ENCODE measurements around the gene NKX6-2. TPM values are rescaled to one million over a fixed set of nuclear protein-coding genes. Genes with fewer than 3 reads are reported as not detected.

NKX6-2 gene
- not detected for total RNA-seq

GRCh38 chr10:132785723-132786475 is at the start of gene NKX6-2:
TSS of gene NKX6-2 (minus strand) at chr10:132786147. CDS start at chr10:132785948, 199 bp downstream.
- no peak within 1 kb of the TSS for H3K27ac ChIP-seq
- peaks cover 38% of the 10 kb centered on the region for H3K4me1 ChIP-seq
- peaks cover 26% of the 10 kb centered on the region for H3K36me3 ChIP-seq
- peak within 1 kb of the TSS; percentile 33 for H3K4me3 ChIP-seq
- WGBS = 3% methylated on average over 9 of the region's 119 CpGs
- TF ChIP-seq POLR2AphosphoS5 (IDR thresholded peaks at IDR 0.05) (no peak), CTCF (IDR thresholded peaks at IDR 0.05) (no peak), POLR2A (IDR thresholded peaks at IDR 0.05) (no peak), EP300 (IDR thresholded peaks at IDR 0.05) (no peak)
- peaks cover 70% of the 10 kb centered on the region for H3K27me3 ChIP-seq
- DNase-seq (ENCODE audit: low spot score in 2 of 2) = no peak
- no peaks in the 10 kb centered on the region for H3K9me3 ChIP-seq

- peak in 1 of 2 donors; percentile 43 for DNase-seq (ENCODE audit: low spot score in 2 of 2)
- Histone ChIP-seq H3K36me3 (no peaks in the 10 kb centered on the region), H3K27me3 (peaks cover 79% of the 10 kb centered on the region), H3K27ac (no peak overlapping the region), H3K4me3 (no peak overlapping the region), H3K4me1 (peaks cover 8% of the 10 kb centered on the region), H3K9me3 (no peaks in the 10 kb centered on the region)
- 73% methylated on average over 7 of the region's 25 CpGs for WGBS
- TF ChIP-seq CTCF (IDR thresholded peaks at IDR 0.05) = no peak
- TF ChIP-seq POLR2AphosphoS5 (IDR thresholded peaks at IDR 0.05) = no peak
- no peak for TF ChIP-seq EP300 (IDR thresholded peaks at IDR 0.05)
- no peak for TF ChIP-seq POLR2A (IDR thresholded peaks at IDR 0.05)
These were observed 49.2 kb upstream of the NKX6-2 start for GRCh38 chr10:132834891-132835847.

- peak in 1 of 2 donors; percentile 45 for DNase-seq (ENCODE audit: low spot score in 2 of 2)
- Histone ChIP-seq H3K9me3 (no peaks in the 10 kb centered on the region), H3K27me3 (peaks cover 82% of the 10 kb centered on the region), H3K27ac (no peak overlapping the region), H3K36me3 (no peaks in the 10 kb centered on the region), H3K4me1 (peaks cover 8% of the 10 kb centered on the region), H3K4me3 (no peak overlapping the region)
- TF ChIP-seq CTCF (IDR thresholded peaks at IDR 0.05) (no peak), EP300 (IDR thresholded peaks at IDR 0.05) (no peak), POLR2AphosphoS5 (IDR thresholded peaks at IDR 0.05) (no peak), POLR2A (IDR thresholded peaks at IDR 0.05) (no peak)
- WGBS = 80% methylated on average over 11 of the region's 18 CpGs
These were observed 48.4 kb upstream of the NKX6-2 start for GRCh38 chr10:132834311-132834761.

- WGBS = 67% methylated on average over 12 of the region's 29 CpGs
- peaks cover 77% of the 10 kb centered on the region for H3K27me3 ChIP-seq
- no peak overlapping the region for H3K4me3 ChIP-seq
- DNase-seq (ENCODE audit: low spot score in 2 of 2) = peak in 1 of 2 donors; percentile 43
- H3K36me3 ChIP-seq = no peaks in the 10 kb centered on the region
- TF ChIP-seq POLR2AphosphoS5 (IDR thresholded peaks at IDR 0.05) (no peak), CTCF (IDR thresholded peaks at IDR 0.05) (no peak), EP300 (IDR thresholded peaks at IDR 0.05) (no peak), POLR2A (IDR thresholded peaks at IDR 0.05) (no peak)
- no peak overlapping the region for H3K27ac ChIP-seq
- no peaks in the 10 kb centered on the region for H3K9me3 ChIP-seq
- H3K4me1 ChIP-seq = peaks cover 8% of the 10 kb centered on the region
These were observed 47.6 kb upstream of the NKX6-2 start for GRCh38 chr10:132833421-132834111.

All from suprapubic skin (tissue), 4 donors.